ENCODE data around the gene SETD1B. TPM values are rescaled to one million over a fixed set of nuclear protein-coding genes. Genes with fewer than 3 reads are reported as not detected.
"Not testable (repeated sequence)": the region's sequence is repeated elsewhere in the genome, so short reads cannot be mapped to it uniquely, and the experiment has no call there.

The SETD1B gene
- total RNA-seq, 1 donor from 2014 or later = 22.7 TPM

DNA sequence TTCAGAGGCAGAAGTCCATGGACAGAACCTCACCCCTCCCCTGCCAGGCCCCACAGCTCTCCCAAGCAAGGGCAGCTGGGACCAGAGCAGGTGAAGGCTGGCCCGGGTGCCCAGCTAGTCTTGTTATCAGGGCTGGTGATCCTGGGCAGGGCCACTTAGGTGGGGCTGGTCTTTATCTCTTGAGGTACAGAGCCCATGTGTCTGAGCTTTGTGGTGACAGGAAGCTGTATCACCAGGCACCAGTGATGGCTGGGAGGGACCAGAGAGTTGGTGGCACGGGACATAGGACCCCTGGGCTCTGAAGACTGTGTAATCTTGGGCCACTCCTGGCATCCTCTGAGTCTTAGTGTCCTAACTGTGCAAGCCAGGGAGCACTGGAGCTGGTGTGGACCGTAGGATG is 67.7 kb downstream of the SETD1B start:
- H3K36me3 ChIP-seq = no peaks in the 10 kb centered on the region
- no peak for DNase-seq (ENCODE audit: low spot score in 2 of 2)
- H3K4me3 ChIP-seq = no peak overlapping the region
- no peaks in the 10 kb centered on the region for H3K4me1 ChIP-seq
- intact Hi-C loops (cut with DNase I) = no loop called here
- no peak for TF ChIP-seq CTCF (IDR thresholded peaks at IDR 0.05)
- H3K27ac ChIP-seq = no peak overlapping the region
- H3K27me3 ChIP-seq = no peaks in the 10 kb centered on the region
- H3K9me3 ChIP-seq = no peaks in the 10 kb centered on the region

DNA sequence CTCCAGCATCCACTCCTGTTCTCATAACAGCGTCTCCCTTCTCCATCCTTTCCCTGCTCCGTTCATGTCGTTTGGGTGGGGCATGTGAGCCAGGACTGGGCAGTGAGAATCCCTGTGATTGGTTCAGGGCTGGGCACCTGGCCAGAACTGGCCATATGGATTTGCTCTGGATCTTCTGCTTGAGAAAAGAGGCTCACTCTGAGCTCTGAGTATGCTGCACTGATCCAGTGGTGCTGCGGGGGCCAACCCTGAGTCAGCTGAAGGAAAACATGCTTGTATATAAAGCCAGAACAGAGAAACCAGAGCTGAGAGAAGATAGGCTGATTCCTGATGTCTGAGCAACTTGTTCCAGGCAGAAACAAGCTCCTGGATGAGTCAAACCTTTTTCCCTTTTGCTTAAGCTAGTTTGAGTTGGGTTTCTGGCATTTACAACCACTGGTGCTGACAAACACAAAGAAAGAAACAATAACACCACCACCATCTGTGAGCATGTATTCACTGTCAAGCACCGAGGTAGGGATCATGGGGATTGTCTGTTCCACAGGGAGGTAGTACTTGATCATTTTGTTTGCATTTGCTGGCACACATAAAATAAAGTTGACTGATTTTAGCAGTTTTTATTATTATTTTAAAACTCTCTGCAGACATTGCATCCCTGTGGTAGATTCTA is 68.9 kb downstream of the SETD1B start:
- TF ChIP-seq CTCF (IDR thresholded peaks at IDR 0.05) = no peak
- H3K27me3 ChIP-seq = no peaks in the 10 kb centered on the region
- H3K4me1 ChIP-seq = no peaks in the 10 kb centered on the region
- no peaks in the 10 kb centered on the region for H3K9me3 ChIP-seq
- no peak overlapping the region for H3K4me3 ChIP-seq
- no peak for DNase-seq (ENCODE audit: low spot score in 2 of 2)
- intact Hi-C loops (cut with DNase I) = no loop called here
- H3K36me3 ChIP-seq = no peaks in the 10 kb centered on the region
- no peak overlapping the region for H3K27ac ChIP-seq

- H3K27me3 ChIP-seq = no peaks in the 10 kb centered on the region
- intact Hi-C loops (cut with DNase I) = no loop called here
- DNase-seq (ENCODE audit: low spot score in 2 of 2) = no peak
- TF ChIP-seq CTCF (IDR thresholded peaks at IDR 0.05) = no peak
- H3K4me3 ChIP-seq = no peak overlapping the region
- no peaks in the 10 kb centered on the region for H3K36me3 ChIP-seq
- H3K4me1 ChIP-seq = no peaks in the 10 kb centered on the region
- no peaks in the 10 kb centered on the region for H3K9me3 ChIP-seq
- no peak overlapping the region for H3K27ac ChIP-seq
Measured at GRCh38 chr12:121873216-121873569, 69.4 kb downstream of the SETD1B start.

- DNase-seq (ENCODE audit: low spot score in 2 of 2) = no peak
- H3K27ac ChIP-seq = no peak overlapping the region
- intact Hi-C loops (cut with DNase I) = no loop called here
Measured at GRCh38 chr12:121874071-121874470, 70.3 kb downstream of the SETD1B start.

DNA sequence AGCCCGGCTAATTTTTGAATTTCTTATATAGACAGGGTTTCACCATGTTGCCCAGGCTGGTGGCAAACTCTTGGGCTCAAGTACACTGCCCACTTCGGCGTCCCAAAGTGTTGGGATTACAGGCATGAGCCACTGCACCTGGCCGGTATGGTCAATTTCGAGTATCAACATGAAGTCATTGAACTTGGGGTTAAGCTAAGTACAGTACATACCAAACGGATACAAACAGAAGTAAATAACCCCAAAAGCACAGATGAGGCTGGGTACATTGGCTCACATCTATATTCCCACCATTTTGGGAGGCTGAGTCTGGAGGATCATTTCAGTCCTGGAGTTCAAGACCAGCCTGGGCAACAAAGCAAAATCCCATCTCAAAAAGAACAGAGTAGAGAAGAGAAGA is 71.8 kb downstream of the SETD1B start:
- Histone ChIP-seq H3K27me3 (no peaks in the 10 kb centered on the region), H3K36me3 (no peaks in the 10 kb centered on the region), H3K4me1 (no peaks in the 10 kb centered on the region), H3K27ac (no peak overlapping the region), H3K4me3 (no peak overlapping the region), H3K9me3 (no peaks in the 10 kb centered on the region)
- intact Hi-C loops (cut with DNase I) = no loop called here
- no peak for TF ChIP-seq CTCF (IDR thresholded peaks at IDR 0.05)
- no peak for DNase-seq (ENCODE audit: low spot score in 2 of 2)

More at GRCh38 chr12:121874071-121874470, 70.3 kb downstream of the SETD1B start:
- no peaks in the 10 kb centered on the region for H3K4me1 ChIP-seq
- H3K36me3 ChIP-seq = no peaks in the 10 kb centered on the region
- no peaks in the 10 kb centered on the region for H3K9me3 ChIP-seq
- TF ChIP-seq CTCF (IDR thresholded peaks at IDR 0.05) = no peak
- no peak overlapping the region for H3K4me3 ChIP-seq
- no peaks in the 10 kb centered on the region for H3K27me3 ChIP-seq

GRCh38 chr12:121876080-121876447 is 72.3 kb downstream of the SETD1B start:
- H3K27ac ChIP-seq; intact Hi-C loops (cut with DNase I); H3K27me3 ChIP-seq; H3K4me1 ChIP-seq; H3K4me3 ChIP-seq; H3K9me3 ChIP-seq; H3K36me3 ChIP-seq; DNase-seq (ENCODE audit: low spot score in 2 of 2): not testable (repeated sequence)

Other genes starting within 250 kb of the SETD1B start
- gene KDM2B, start 223.0 kb upstream of the SETD1B start, total RNA-seq = 17.3 TPM
- gene ORAI1, start 177.5 kb upstream of the SETD1B start, total RNA-seq = 24.6 TPM
- not detected for gene MORN3, start 134.4 kb upstream of the SETD1B start, total RNA-seq
- 9.7 TPM for gene TMEM120B, start 91.3 kb upstream of the SETD1B start, total RNA-seq
- gene RHOF, start 10.3 kb upstream of the SETD1B start, total RNA-seq = 1.9 TPM
- 0.96 TPM for gene HPD, start 54.9 kb downstream of the SETD1B start, total RNA-seq
- gene PSMD9, start 84.8 kb downstream of the SETD1B start, total RNA-seq = 49.8 TPM
- gene CFAP251, start 114.6 kb downstream of the SETD1B start, total RNA-seq = 0.75 TPM
- gene BCL7A, start 217.9 kb downstream of the SETD1B start, total RNA-seq = 3.2 TPM